Liver (tissue), 9 donors: Measurements from ENCODE around the gene SLC29A3. TPM values are rescaled to one million over a fixed set of nuclear protein-coding genes. Genes with fewer than 3 reads are reported as not detected.

Source experiments
- DNase-seq: peaks from one replicate; pipeline ENCODE4 v3.0.0-alpha.2; 2017; ENCODE audit warnings: low spot score
- H3K27ac ChIP-seq, 2 donors: one replicate each; pipeline ENCODE4 v1.7.0; 2013; ENCODE audit warnings: inconsistent platforms in 2 of 2, low read length in 2 of 2, control low read depth in 1 of 2, low read depth in 1 of 2, mild to moderate bottlenecking in 1 of 2
- H3K27me3 ChIP-seq, 4 donors: one replicate each; pipeline versions ENCODE4 v1.6.1 to v1.7.0; 2013; ENCODE audit warnings: low read length in 3 of 4, inconsistent platforms in 1 of 4, mild to moderate bottlenecking in 1 of 4, moderate library complexity in 1 of 4; ENCODE audit not compliant: control insufficient read depth in 4 of 4, insufficient read depth in 4 of 4
- H3K36me3 ChIP-seq, 4 donors: one replicate each; pipeline versions ENCODE4 v1.6.1 to v1.7.0; 2013; ENCODE audit warnings: low read length in 3 of 4, mild to moderate bottlenecking in 3 of 4, low read depth in 1 of 4, moderate library complexity in 1 of 4; ENCODE audit not compliant: control insufficient read depth in 4 of 4, insufficient read depth in 3 of 4
- H3K4me1 ChIP-seq, 4 donors: one replicate each; pipeline versions ENCODE4 v1.6.1 to v1.7.0; 2013; ENCODE audit warnings: low read length in 3 of 4, mild to moderate bottlenecking in 3 of 4, moderate library complexity in 1 of 4; ENCODE audit not compliant: control insufficient read depth in 4 of 4, insufficient read depth in 4 of 4
- H3K4me3 ChIP-seq, 3 donors: one replicate each; pipeline versions ENCODE4 v1.6.1 to v1.7.0; 2013; ENCODE audit warnings: low read length in 3 of 3, control low read depth in 1 of 3, low read depth in 1 of 3, mild to moderate bottlenecking in 1 of 3
- H3K9ac ChIP-seq, 2 donors: one replicate each; pipeline ENCODE4 v1.7.0; 2013; ENCODE audit warnings: low read length in 2 of 2, mild to moderate bottlenecking in 2 of 2, moderate library complexity in 2 of 2, control low read depth in 1 of 2, low read depth in 1 of 2
- H3K9me3 ChIP-seq, 4 donors: one replicate each; pipeline versions ENCODE4 v1.6.1 to v1.7.0; 2013; ENCODE audit warnings: low read length in 3 of 4; ENCODE audit not compliant: control insufficient read depth in 4 of 4
- CTCF ChIP-seq: fragments of 150-350 bp; IDR thresholded peaks from 2 replicates; pipeline ENCODE4 v1.5.1; 2017; ENCODE audit warnings: improper control_type of control experiment, low read depth, low read length; ENCODE audit not compliant: missing input control
- EGR1 ChIP-seq, 2 donors: IDR thresholded peaks; 2 replicates each; pipeline ENCODE4 v1.6.1; 2016 to 2018; ENCODE audit warnings: antibody characterized with exemption in 2 of 2, low read depth in 2 of 2
- FOXA1 ChIP-seq: IDR thresholded peaks from 2 replicates; pipeline ENCODE4 v1.6.1; 2016; ENCODE audit warnings: antibody characterized with exemption
- FOXA2 ChIP-seq: IDR thresholded peaks from 2 replicates; pipeline ENCODE4 v1.6.1; 2016; ENCODE audit warnings: antibody characterized with exemption
- GABPA ChIP-seq, 2 donors: IDR thresholded peaks in 1 of 2; conservative IDR thresholded peaks in 1 of 2; 2 replicates each; pipeline ENCODE4 v1.6.1; 2016; ENCODE audit warnings: antibody characterized with exemption in 2 of 2, mild to moderate bottlenecking in 1 of 2, moderate library complexity in 1 of 2
- HNF4A ChIP-seq, 2 donors: conservative IDR thresholded peaks; 2 replicates each; pipeline ENCODE4 v1.6.1; 2016; ENCODE audit warnings: antibody characterized with exemption in 2 of 2, mild to moderate bottlenecking in 2 of 2
- HNF4G ChIP-seq: IDR thresholded peaks from 2 replicates; pipeline ENCODE4 v1.6.1; 2016; ENCODE audit warnings: antibody characterized with exemption
- JUND ChIP-seq, 2 donors: IDR thresholded peaks; 2 replicates each; pipeline ENCODE4 v1.6.1; 2016; ENCODE audit warnings: antibody characterized with exemption in 2 of 2
- MAX ChIP-seq: IDR thresholded peaks from 2 replicates; pipeline ENCODE4 v1.6.1; 2016; ENCODE audit warnings: antibody characterized with exemption
- NR2F2 ChIP-seq: IDR thresholded peaks from 2 replicates; pipeline ENCODE4 v1.6.1; 2016; ENCODE audit warnings: antibody characterized with exemption
- RAD21 ChIP-seq, 2 donors: IDR thresholded peaks; 2 replicates each; pipeline ENCODE4 v1.6.1; 2016; ENCODE audit warnings: antibody characterized with exemption in 2 of 2, mild to moderate bottlenecking in 2 of 2
- RXRA ChIP-seq, 2 donors: IDR thresholded peaks; 2 replicates each; pipeline ENCODE4 v1.6.1; 2017 to 2018; ENCODE audit warnings: antibody characterized with exemption in 2 of 2, mild to moderate bottlenecking in 1 of 2
- SP1 ChIP-seq: IDR thresholded peaks from 2 replicates; pipeline ENCODE4 v1.6.1; 2018; ENCODE audit warnings: antibody characterized with exemption, mild to moderate bottlenecking
- TAF1 ChIP-seq: conservative IDR thresholded peaks from 2 replicates; pipeline ENCODE4 v1.6.1; 2016; ENCODE audit warnings: antibody characterized with exemption, mild to moderate bottlenecking
- YY1 ChIP-seq: IDR thresholded peaks from 2 replicates; pipeline ENCODE4 v1.6.1; 2016; ENCODE audit warnings: antibody characterized with exemption, mild to moderate bottlenecking
- WGBS: extraction: QIAGEN DNeasy Blood & Tissue Kit; methylation state at CpG from one replicate; pipeline ENCODE4 v1.1.7; 2013; 5-methylcytosine and 5-hydroxymethylcytosine counted together
- polyA plus RNA-seq, 2 donors: library from polyadenylated mRNA; stranded (reverse) in 1 of 2; unstranded in 1 of 2; fragments of 200-250 nt in 1 of 2; fragments of >200 nt in 1 of 2; fragmentation: Nextera tagmentation in 1 of 2; extraction: Ambion mirVana in 1 of 2; gene quantifications; one replicate each; pipeline versions ENCODE4 v1.2.1 to v1.2.3, GENCODE V29; 2013 to 2015
- total RNA-seq, 2 donors: library from RNA; depleted of rRNA; stranded (reverse); fragments of >200 nt; gene quantifications; one replicate each; pipeline ENCODE4 v1.2.3, GENCODE V29; 2014
- TF ChIP-seq, protein P1 (sequence below): IDR thresholded peaks from 2 replicates; pipeline ENCODE4 v1.6.1; 2016; ENCODE audit warnings: antibody characterized with exemption
- TF ChIP-seq, protein P2 (sequence below): IDR thresholded peaks from 2 replicates; pipeline ENCODE4 v1.6.1; 2016; ENCODE audit warnings: antibody characterized with exemption
- donor health status: healthy.
- donor health status: healthy.
- donor health status: healthy.
- donor health status: healthy.
- donor health status: healthy.

Gene SLC29A3
- total and polyA plus RNA-seq, 4 donors, result 3.1 to 11.9 (median 5.3) TPM

- Histone ChIP-seq H3K27ac (no peak overlapping the region), H3K9ac (no peak overlapping the region), H3K4me3 (peak overlapping the region in 1 of 3 donors; percentile 28), H3K36me3 (no peaks in the 10 kb centered on the region), H3K9me3 (no peaks in the 10 kb centered on the region), H3K27me3 (no peaks in the 10 kb centered on the region), H3K4me1 (peaks cover 1 to 11% (median 4%) of the 10 kb centered on the region in 4 donors)
- no peak for DNase-seq
- 59% methylated on average over 11 of the region's 11 CpGs for WGBS
- TF ChIP-seq EGR1 (IDR thresholded peaks at IDR 0.05; ENCODE audit: low read depth in 2 of 2), result no peak
- no peak for TF ChIP-seq HNF4A (conservative IDR thresholded peaks at IDR 0.05)
- no peak for TF ChIP-seq GABPA (IDR thresholded peaks at IDR 0.05 in 1 of 2, conservative IDR thresholded peaks at IDR 0.05 in 1 of 2)
- no peak for TF ChIP-seq MAX
- TF ChIP-seq FOXA2, result no peak
- TF ChIP-seq SP1, result no peak
- no peak for TF ChIP-seq RXRA (IDR thresholded peaks at IDR 0.05)
- TF ChIP-seq, protein P1, sequence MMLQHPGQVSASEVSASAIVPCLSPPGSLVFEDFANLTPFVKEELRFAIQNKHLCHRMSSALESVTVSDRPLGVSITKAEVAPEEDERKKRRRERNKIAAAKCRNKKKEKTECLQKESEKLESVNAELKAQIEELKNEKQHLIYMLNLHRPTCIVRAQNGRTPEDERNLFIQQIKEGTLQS, result no peak
- no peak for TF ChIP-seq NR2F2
- TF ChIP-seq RAD21 (IDR thresholded peaks at IDR 0.05), result no peak
- TF ChIP-seq JUND (IDR thresholded peaks at IDR 0.05), result no peak
- no peak for TF ChIP-seq FOXA1
- no peak for TF ChIP-seq CTCF
- TF ChIP-seq, protein P2, sequence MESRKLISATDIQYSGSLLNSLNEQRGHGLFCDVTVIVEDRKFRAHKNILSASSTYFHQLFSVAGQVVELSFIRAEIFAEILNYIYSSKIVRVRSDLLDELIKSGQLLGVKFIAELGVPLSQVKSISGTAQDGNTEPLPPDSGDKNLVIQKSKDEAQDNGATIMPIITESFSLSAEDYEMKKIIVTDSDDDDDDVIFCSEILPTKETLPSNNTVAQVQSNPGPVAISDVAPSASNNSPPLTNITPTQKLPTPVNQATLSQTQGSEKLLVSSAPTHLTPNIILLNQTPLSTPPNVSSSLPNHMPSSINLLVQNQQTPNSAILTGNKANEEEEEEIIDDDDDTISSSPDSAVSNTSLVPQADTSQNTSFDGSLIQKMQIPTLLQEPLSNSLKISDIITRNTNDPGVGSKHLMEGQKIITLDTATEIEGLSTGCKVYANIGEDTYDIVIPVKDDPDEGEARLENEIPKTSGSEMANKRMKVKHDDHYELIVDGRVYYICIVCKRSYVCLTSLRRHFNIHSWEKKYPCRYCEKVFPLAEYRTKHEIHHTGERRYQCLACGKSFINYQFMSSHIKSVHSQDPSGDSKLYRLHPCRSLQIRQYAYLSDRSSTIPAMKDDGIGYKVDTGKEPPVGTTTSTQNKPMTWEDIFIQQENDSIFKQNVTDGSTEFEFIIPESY, result no peak
- no peak for TF ChIP-seq YY1
Observed at GRCh38 chr10:71314694-71315225, 4.3 kb upstream of the SLC29A3 start.

GRCh38 chr10:71316056-71316785 is 2.8 kb upstream of the SLC29A3 start:
- Histone ChIP-seq H3K27me3 (no peaks in the 10 kb centered on the region), H3K9ac (no peak overlapping the region), H3K9me3 (no peaks in the 10 kb centered on the region), H3K4me1 (peaks cover 3 to 19% (median 10%) of the 10 kb centered on the region in 4 donors), H3K27ac (no peak overlapping the region), H3K36me3 (no peaks in the 10 kb centered on the region), H3K4me3 (no peak overlapping the region)
- DNase-seq, result no peak
- WGBS, result 81% methylated on average over 3 of the region's 3 CpGs
- TF ChIP-seq, protein P2, result no peak
- TF ChIP-seq HNF4G (no peak), TAF1 (no peak), FOXA2 (no peak), MAX (no peak), RXRA (IDR thresholded peaks at IDR 0.05) (no peak), YY1 (no peak), SP1 (no peak), FOXA1 (no peak), HNF4A (conservative IDR thresholded peaks at IDR 0.05) (no peak), CTCF (no peak), NR2F2 (no peak), GABPA (IDR thresholded peaks at IDR 0.05 in 1 of 2, conservative IDR thresholded peaks at IDR 0.05 in 1 of 2) (no peak), JUND (IDR thresholded peaks at IDR 0.05) (no peak)
- TF ChIP-seq, protein P1, result no peak
